IgD-negative memory B cell (primary cell): ENCODE results near the gene IFI44L. TPM values are rescaled to one million over a fixed set of nuclear protein-coding genes. Genes with fewer than 3 reads are reported as not detected.

Source experiments
- H3K27ac Mint-ChIP-seq, 3 donors: one replicate each; pipeline ENCODE4 v1.8.0; 2020 to 2022; ENCODE audit warnings: mild to moderate bottlenecking in 3 of 3, mixed read lengths in 3 of 3, moderate library complexity in 1 of 3
- H3K27me3 Mint-ChIP-seq: one replicate; pipeline ENCODE4 v1.8.0; 2021; ENCODE audit warnings: mixed read lengths
- H3K36me3 Mint-ChIP-seq: one replicate; pipeline ENCODE4 v1.8.0; 2020; ENCODE audit warnings: mild to moderate bottlenecking, mixed read lengths
- H3K4me1 Mint-ChIP-seq, 3 donors: one replicate each; pipeline ENCODE4 v1.8.0; 2020 to 2022; ENCODE audit warnings: mixed read lengths in 3 of 3, mild to moderate bottlenecking in 1 of 3
- H3K4me3 Mint-ChIP-seq, 4 donors: one replicate each; pipeline ENCODE4 v1.8.0; 2020 to 2022; ENCODE audit warnings: mild to moderate bottlenecking in 4 of 4, mixed read lengths in 4 of 4, moderate library complexity in 3 of 4
- H3K9me3 Mint-ChIP-seq, 3 donors: one replicate each; pipeline ENCODE4 v1.8.0; 2020 to 2021; ENCODE audit warnings: mixed read lengths in 3 of 3, mild to moderate bottlenecking in 1 of 3
- polyA plus RNA-seq: library from polyadenylated mRNA; unstranded; fragments of 300-500 nt; fragmentation: Illumina TruSeq; gene quantifications from one replicate; pipeline ENCODE4 v1.2.3, GENCODE V29; 2021

IFI44L gene
- polyA plus RNA-seq, 1 donor from 2014 or later, result 9.3 TPM

GRCh38 chr1:78687914-78688313 lies 67.7 kb downstream of the IFI44L start:
- peaks cover 10% of the 10 kb centered on the region for H3K27me3 Mint-ChIP-seq
- peaks cover 0 to 2% (median 0%) of the 10 kb centered on the region in 3 donors for H3K4me1 Mint-ChIP-seq
- H3K9me3 Mint-ChIP-seq, result no peaks in the 10 kb centered on the region
- no peak overlapping the region for H3K27ac Mint-ChIP-seq
- H3K36me3 Mint-ChIP-seq, result no peaks in the 10 kb centered on the region
- no peak overlapping the region for H3K4me3 Mint-ChIP-seq

GRCh38 chr1:78688697-78689096 lies 68.4 kb downstream of the IFI44L start:
- Mint-ChIP-seq H3K27ac (no peak overlapping the region), H3K9me3 (no peaks in the 10 kb centered on the region), H3K4me1 (no peaks in the 10 kb centered on the region)

DNA sequence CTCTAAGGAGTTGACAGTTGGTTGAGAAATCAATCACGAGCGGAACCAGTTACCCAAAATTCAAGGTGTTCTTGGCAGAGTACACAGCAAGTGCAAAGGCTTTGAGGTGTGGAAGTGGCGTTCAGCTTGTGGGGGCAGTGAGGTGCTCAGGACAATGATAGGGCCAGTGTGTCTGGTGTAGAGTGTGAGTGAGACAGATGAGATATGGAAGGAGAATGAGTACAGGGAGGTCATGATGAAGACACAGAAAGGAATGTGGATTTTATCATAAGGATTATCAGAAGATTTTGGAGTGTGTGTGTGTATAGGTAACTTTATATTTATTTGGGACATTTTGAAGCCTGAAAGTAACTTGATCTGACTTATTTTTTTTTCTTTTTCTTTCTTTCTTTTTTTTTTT lies 70.3 kb downstream of the IFI44L start:
- H3K27me3 Mint-ChIP-seq, result peaks cover 9% of the 10 kb centered on the region
- no peaks in the 10 kb centered on the region for H3K36me3 Mint-ChIP-seq
- no peaks in the 10 kb centered on the region for H3K9me3 Mint-ChIP-seq
- H3K4me1 Mint-ChIP-seq, result no peaks in the 10 kb centered on the region
- H3K4me3 Mint-ChIP-seq, result no peak overlapping the region
- H3K27ac Mint-ChIP-seq, result no peak overlapping the region

More at GRCh38 chr1:78688697-78689096, 68.4 kb downstream of the IFI44L start:
- H3K4me3 Mint-ChIP-seq, result no peak overlapping the region
- H3K27me3 Mint-ChIP-seq, result peaks cover 11% of the 10 kb centered on the region
- H3K36me3 Mint-ChIP-seq, result no peaks in the 10 kb centered on the region

DNA sequence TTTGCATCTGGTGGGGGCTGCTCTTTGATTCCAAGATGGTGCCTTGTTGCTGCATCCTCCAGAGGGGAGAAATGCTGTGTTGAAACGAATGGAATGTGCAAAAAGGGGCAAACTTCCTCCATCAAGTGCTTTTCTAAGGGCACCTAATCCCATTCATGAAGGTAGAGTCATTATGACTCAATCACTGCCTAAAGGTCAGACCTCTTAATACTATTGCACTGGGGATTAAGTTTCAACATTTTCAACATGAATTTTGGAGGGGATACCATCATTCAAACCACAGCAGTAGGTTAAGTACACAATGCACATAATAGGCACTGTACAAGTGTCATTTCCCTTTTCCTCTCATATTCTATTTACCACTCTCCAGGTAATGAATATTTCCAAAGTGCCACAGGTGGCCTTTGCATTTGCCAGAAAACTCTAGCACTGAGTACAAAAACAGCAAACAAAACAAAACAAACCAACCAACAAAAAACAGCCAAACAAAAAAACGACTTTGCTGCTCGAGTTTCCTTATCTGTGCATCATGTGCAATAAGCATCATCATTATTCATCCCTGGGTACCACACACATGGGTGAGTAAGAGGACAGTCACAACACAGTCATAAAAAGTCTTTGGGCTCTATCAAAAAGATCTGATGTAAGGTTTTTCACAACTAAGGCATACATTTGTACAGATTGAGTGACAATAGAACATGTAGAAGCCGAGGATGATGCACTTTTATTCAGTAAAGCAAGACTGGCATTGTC lies 71.9 kb downstream of the IFI44L start:
- H3K4me3 Mint-ChIP-seq, result no peak overlapping the region
- H3K27ac Mint-ChIP-seq, result no peak overlapping the region
- H3K9me3 Mint-ChIP-seq, result no peaks in the 10 kb centered on the region
- H3K4me1 Mint-ChIP-seq, result no peaks in the 10 kb centered on the region
- H3K36me3 Mint-ChIP-seq, result no peaks in the 10 kb centered on the region
- H3K27me3 Mint-ChIP-seq, result peaks cover 5% of the 10 kb centered on the region

Other genes with a start within 250 kb of the IFI44L start
- gene PTGFR, start 129.5 kb upstream of the IFI44L start, polyA plus RNA-seq, result not detected
- gene IFI44, start 29.4 kb downstream of the IFI44L start, polyA plus RNA-seq, result 5.4 TPM